Smooth muscle cell (in vitro differentiated cells): Measurements from ENCODE around the gene TNFRSF1B. TPM values are rescaled to one million over a fixed set of nuclear protein-coding genes. Genes with fewer than 3 reads are reported as not detected.
"Not testable (repeated sequence)": the region's sequence is repeated elsewhere in the genome, so short reads cannot be mapped to it uniquely, and the experiment has no call there.

Source experiments
- DNase-seq: peaks from one replicate; lab custom pipeline; 2025; ENCODE audit not compliant: unreplicated experiment; lab: John Stamatoyannopoulos, UW
- H2AFZ ChIP-seq: fragments of 200-600 bp; sonication (generic); 2 replicates; pipeline ENCODE4 v1.6.0; 2016; ENCODE audit warnings: antibody characterized with exemption, low read depth, mild to moderate bottlenecking
- H3F3A ChIP-seq: fragments of 200-600 bp; sonication (generic); 2 replicates; pipeline ENCODE4 v1.6.0; 2017; ENCODE audit warnings: antibody characterized with exemption, low read depth
- H3K27ac ChIP-seq: fragments of 200-600 bp; sonication (generic); 2 replicates; pipeline ENCODE4 v1.5.1; 2016; ENCODE audit warnings: low read depth, mild to moderate bottlenecking
- H3K27me3 ChIP-seq: fragments of 200-600 bp; sonication (generic); 2 replicates; pipeline ENCODE4 v1.6.1; 2016; ENCODE audit warnings: low read depth, mild to moderate bottlenecking
- H3K36me3 ChIP-seq: fragments of 200-600 bp; sonication (generic); 2 replicates; pipeline ENCODE4 v1.5.1; 2016; ENCODE audit warnings: low read depth
- H3K4me1 ChIP-seq: fragments of 200-600 bp; sonication (generic); 2 replicates; pipeline ENCODE4 v1.5.1; 2016; ENCODE audit warnings: low read depth
- H3K4me2 ChIP-seq: fragments of 200-600 bp; sonication (generic); 2 replicates; pipeline ENCODE4 v1.6.0; 2016; ENCODE audit warnings: mild to moderate bottlenecking
- H3K4me3 ChIP-seq: fragments of 200-600 bp; sonication (generic); 2 replicates; pipeline ENCODE4 v1.5.1; 2016; ENCODE audit warnings: mild to moderate bottlenecking
- H3K79me2 ChIP-seq: fragments of 200-600 bp; sonication (generic); 2 replicates; pipeline ENCODE4 v1.6.0; 2016; ENCODE audit warnings: low read depth, mild to moderate bottlenecking
- H3K9ac ChIP-seq: fragments of 200-600 bp; sonication (generic); 2 replicates; pipeline ENCODE4 v1.6.0; 2016; ENCODE audit warnings: low read depth
- H3K9me3 ChIP-seq: fragments of 200-600 bp; sonication (generic); replicated peaks from 2 replicates; pipeline ENCODE4 v1.5.1; 2016; ENCODE audit warnings: low read depth
- H4K20me1 ChIP-seq: fragments of 200-600 bp; sonication (generic); 2 replicates; pipeline ENCODE4 v1.6.0; 2016; ENCODE audit warnings: low read depth
- WGBS: methylation state at CpG from one replicate; pipeline ENCODE4 v1.1.7; 2016; ENCODE audit warnings: low lambda C conversion rate; 5-methylcytosine and 5-hydroxymethylcytosine counted together
- polyA plus RNA-seq: library from polyadenylated mRNA; unstranded; fragments of >200 nt; fragmentation: Nextera tagmentation; extraction: Ambion mirVana; gene quantifications from 2 replicates; pipeline ENCODE4 v1.2.1, GENCODE V29; 2016
- total RNA-seq: library from RNA; depleted of rRNA; stranded (reverse); fragments of >200 nt; gene quantifications from 2 replicates; pipeline ENCODE4 v1.2.3, GENCODE V29; 2014
- TF ChIP-seq, protein P1 (sequence below): fragments of 200-600 bp; sonication (generic); IDR thresholded peaks from 2 replicates; pipeline ENCODE4 v1.5.1; 2017; ENCODE audit warnings: borderline replicate concordance, mild to moderate bottlenecking, antibody characterized with exemption; ENCODE audit not compliant: insufficient read depth, poor library complexity, severe bottlenecking

The TNFRSF1B gene
- total and polyA plus RNA-seq, 2 experiments from 2014 or later: 9.0 to 20.3 TPM

DNA sequence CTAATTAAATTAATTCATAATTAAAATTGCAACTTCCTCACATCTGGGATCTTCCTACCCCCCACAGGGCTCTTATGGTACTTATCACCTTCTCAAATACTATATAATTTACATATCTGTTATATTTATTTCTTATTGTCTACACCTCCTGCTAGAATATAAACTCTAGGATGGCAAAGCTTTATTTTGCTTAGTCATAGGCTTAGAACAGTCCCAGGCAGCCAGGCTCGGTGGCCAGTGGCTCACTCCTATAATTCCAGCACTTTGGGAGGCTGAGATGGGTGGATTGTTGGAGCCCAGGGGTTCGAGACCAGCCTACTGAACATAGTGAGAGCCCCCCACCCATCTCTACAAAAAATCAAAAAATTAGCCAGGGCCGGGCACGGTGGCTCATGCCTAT lies 53.0 kb downstream of the TNFRSF1B start:
- Histone ChIP-seq H3K27ac (no peak overlapping the region), H3K9ac (no peak overlapping the region), H3K27me3 (no peaks in the 10 kb centered on the region), H3K36me3 (no peaks in the 10 kb centered on the region), H2AFZ (no peak overlapping the region), H3K4me2 (no peak overlapping the region), H3K9me3 (no peaks in the 10 kb centered on the region), H4K20me1 (no peaks in the 10 kb centered on the region), H3K79me2 (no peaks in the 10 kb centered on the region), H3F3A (no peaks in the 10 kb centered on the region), H3K4me3 (no peak overlapping the region), H3K4me1 (no peaks in the 10 kb centered on the region)
- no peak for DNase-seq
- TF ChIP-seq, protein P1, sequence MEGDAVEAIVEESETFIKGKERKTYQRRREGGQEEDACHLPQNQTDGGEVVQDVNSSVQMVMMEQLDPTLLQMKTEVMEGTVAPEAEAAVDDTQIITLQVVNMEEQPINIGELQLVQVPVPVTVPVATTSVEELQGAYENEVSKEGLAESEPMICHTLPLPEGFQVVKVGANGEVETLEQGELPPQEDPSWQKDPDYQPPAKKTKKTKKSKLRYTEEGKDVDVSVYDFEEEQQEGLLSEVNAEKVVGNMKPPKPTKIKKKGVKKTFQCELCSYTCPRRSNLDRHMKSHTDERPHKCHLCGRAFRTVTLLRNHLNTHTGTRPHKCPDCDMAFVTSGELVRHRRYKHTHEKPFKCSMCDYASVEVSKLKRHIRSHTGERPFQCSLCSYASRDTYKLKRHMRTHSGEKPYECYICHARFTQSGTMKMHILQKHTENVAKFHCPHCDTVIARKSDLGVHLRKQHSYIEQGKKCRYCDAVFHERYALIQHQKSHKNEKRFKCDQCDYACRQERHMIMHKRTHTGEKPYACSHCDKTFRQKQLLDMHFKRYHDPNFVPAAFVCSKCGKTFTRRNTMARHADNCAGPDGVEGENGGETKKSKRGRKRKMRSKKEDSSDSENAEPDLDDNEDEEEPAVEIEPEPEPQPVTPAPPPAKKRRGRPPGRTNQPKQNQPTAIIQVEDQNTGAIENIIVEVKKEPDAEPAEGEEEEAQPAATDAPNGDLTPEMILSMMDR: no peak
- 79% methylated on average over 4 of the region's 4 CpGs for WGBS

DNA sequence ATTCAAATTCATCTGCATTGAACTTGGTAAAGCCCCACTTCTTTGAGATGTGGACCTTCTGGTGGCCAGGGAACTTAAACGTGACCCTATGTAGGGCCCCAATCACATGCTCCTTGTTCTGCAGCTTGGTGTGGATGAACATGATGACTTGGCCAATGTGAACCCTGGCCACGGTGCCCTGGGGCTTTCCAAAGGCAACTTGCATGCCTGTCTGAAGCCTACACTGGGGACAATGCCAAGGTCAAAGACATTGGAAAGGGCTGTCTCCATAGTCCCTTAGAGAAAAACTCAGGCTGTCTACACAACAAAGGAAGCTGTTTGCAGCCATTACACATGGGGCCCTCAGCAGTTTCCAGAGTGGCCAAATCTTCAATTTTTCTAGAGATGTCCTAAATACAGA lies 54.1 kb downstream of the TNFRSF1B start:
- no peaks in the 10 kb centered on the region for H3K4me1 ChIP-seq
- H3K4me3 ChIP-seq: no peak overlapping the region
- no peaks in the 10 kb centered on the region for H3F3A ChIP-seq
- no peak overlapping the region for H3K4me2 ChIP-seq
- no peak for DNase-seq
- TF ChIP-seq, protein P1: no peak
- no peak overlapping the region for H3K27ac ChIP-seq
- H3K9me3 ChIP-seq: no peaks in the 10 kb centered on the region
- H3K36me3 ChIP-seq: no peaks in the 10 kb centered on the region
- no peaks in the 10 kb centered on the region for H3K27me3 ChIP-seq
- H4K20me1 ChIP-seq: no peaks in the 10 kb centered on the region
- WGBS: 94% methylated on average over 2 of the region's 2 CpGs
- no peak overlapping the region for H3K9ac ChIP-seq
- no peaks in the 10 kb centered on the region for H3K79me2 ChIP-seq
- no peak overlapping the region for H2AFZ ChIP-seq

DNA sequence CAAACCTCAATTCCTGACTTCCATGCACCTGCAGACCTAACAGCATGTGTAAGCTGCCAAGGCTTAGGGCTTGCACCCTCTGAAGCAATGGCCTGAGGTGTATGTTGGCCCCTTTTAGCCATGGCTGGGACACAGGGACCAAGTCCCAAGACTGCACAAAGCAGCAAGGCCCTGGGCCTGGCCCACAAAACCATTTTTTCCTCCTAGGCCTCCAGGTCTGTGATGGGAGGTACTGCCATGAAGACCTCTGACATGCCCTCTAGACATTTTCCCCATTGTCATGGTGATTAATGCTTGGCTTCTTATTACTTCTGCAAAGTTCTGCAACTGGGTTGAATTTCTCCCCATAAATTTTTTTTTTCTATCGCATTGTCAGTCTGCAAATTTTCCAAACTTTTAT lies 55.9 kb downstream of the TNFRSF1B start:
- not testable (repeated sequence) for H3K79me2 ChIP-seq, H3K27ac ChIP-seq, H3K4me2 ChIP-seq, H3K4me3 ChIP-seq, H2AFZ ChIP-seq, H3K4me1 ChIP-seq, H3K9ac ChIP-seq, H3K36me3 ChIP-seq, H3F3A ChIP-seq, DNase-seq, H3K27me3 ChIP-seq, H4K20me1 ChIP-seq, H3K9me3 ChIP-seq
- 100% methylated on average over 1 of the region's 1 CpG for WGBS

DNA sequence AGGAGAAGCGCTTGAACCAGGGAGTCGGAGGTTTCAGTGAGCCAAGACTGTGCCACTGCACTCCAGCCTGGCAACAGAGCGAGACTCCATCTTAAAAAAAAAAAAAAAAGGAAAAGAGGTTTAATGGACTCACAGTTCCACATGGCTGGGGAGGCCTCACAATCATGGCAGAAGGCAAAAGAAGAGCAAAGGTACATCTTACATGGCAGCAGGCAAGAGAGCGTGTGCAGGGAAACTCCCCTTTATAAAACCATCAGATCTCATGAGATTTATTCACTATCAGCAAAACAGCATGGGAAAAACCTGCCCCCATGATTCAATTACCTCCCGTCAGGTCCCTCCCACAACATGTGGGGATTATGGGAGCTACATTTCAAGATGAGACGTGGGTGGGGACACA lies 57.3 kb downstream of the TNFRSF1B start:
- H4K20me1 ChIP-seq, H3K27ac ChIP-seq, H3F3A ChIP-seq, H3K9ac ChIP-seq, H3K4me1 ChIP-seq, H3K27me3 ChIP-seq, H3K4me3 ChIP-seq, H3K9me3 ChIP-seq, H3K79me2 ChIP-seq, DNase-seq, H3K36me3 ChIP-seq, H3K4me2 ChIP-seq, H2AFZ ChIP-seq: not testable (repeated sequence)
- 91% methylated on average over 6 of the region's 6 CpGs for WGBS

DNA sequence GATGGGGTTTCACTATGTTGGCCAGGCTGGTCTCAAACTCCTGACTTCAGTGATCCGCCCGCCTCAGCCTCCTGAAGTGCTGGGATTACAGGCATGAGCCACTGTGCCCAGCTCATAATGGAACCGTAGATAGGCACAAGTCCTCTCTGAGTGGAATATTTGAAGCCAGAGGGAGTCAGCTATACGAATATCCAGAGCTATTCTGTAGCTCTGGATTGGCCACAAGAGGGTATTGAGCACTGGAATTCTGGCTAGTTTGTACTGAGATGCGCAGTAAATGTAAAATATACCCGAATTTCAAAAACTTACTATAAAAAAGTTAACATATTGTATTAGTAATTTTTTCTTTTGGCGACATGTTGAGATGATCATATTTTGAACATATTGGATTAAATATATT lies 62.2 kb downstream of the TNFRSF1B start:
- Histone ChIP-seq H4K20me1 (peaks cover 32% of the 10 kb centered on the region), H3K9ac (no peak overlapping the region), H3F3A (no peaks in the 10 kb centered on the region), H2AFZ (no peak overlapping the region), H3K9me3 (no peaks in the 10 kb centered on the region), H3K4me2 (no peak overlapping the region), H3K27me3 (no peaks in the 10 kb centered on the region), H3K4me3 (no peak overlapping the region), H3K27ac (no peak overlapping the region), H3K79me2 (peaks cover 33% of the 10 kb centered on the region), H3K36me3 (no peaks in the 10 kb centered on the region), H3K4me1 (peaks cover 5% of the 10 kb centered on the region)
- TF ChIP-seq, protein P1: no peak
- DNase-seq: no peak
- 94% methylated on average over 7 of the region's 7 CpGs for WGBS
